PC-3 (cell line): ENCODE measurements around the gene IFI27L1.

Experiments
- EZH2 ChIP-seq: fragments of 300-600 bp; sonication (generic); IDR thresholded peaks from one replicate; pipeline ENCODE4 v1.6.1; 2017; ENCODE audit warnings: antibody characterized with exemption, mild to moderate bottlenecking, low read length; ENCODE audit not compliant: unreplicated experiment
- EZH2phosphoT487 ChIP-seq: fragments of 300-600 bp; sonication (generic); IDR thresholded peaks from 2 replicates; pipeline ENCODE4 v1.6.1; 2018; ENCODE audit warnings: mild to moderate bottlenecking, antibody characterized with exemption, low read length, borderline replicate concordance
- TF ChIP-seq, protein P1 (sequence below): fragments of 300-600 bp; sonication (generic); conservative IDR thresholded peaks from 2 replicates; pipeline ENCODE4 v1.5.1; 2017; ENCODE audit warnings: antibody characterized with exemption, low read depth, mild to moderate bottlenecking, low read length

DNA sequence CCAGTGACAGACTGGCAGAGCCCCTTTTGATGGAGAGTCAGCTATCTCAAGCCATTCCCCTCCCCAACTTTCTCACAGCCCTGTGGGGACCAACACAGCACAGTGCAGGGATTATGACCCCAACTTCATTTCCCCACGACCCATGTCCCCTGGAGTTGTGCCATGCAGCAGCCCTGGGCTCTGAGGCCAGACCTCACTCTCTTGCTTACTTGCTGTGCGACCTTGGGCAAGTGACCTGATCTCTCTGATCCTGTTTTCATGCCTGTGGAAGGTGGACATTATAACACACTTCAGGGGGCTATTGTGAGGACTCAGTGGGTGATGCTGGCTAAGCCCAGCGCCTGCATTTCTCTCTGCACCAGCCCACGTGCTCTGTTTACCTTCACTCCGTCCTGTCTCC, 40.9 kb upstream of the IFI27L1 start:
- TF ChIP-seq, protein P1, sequence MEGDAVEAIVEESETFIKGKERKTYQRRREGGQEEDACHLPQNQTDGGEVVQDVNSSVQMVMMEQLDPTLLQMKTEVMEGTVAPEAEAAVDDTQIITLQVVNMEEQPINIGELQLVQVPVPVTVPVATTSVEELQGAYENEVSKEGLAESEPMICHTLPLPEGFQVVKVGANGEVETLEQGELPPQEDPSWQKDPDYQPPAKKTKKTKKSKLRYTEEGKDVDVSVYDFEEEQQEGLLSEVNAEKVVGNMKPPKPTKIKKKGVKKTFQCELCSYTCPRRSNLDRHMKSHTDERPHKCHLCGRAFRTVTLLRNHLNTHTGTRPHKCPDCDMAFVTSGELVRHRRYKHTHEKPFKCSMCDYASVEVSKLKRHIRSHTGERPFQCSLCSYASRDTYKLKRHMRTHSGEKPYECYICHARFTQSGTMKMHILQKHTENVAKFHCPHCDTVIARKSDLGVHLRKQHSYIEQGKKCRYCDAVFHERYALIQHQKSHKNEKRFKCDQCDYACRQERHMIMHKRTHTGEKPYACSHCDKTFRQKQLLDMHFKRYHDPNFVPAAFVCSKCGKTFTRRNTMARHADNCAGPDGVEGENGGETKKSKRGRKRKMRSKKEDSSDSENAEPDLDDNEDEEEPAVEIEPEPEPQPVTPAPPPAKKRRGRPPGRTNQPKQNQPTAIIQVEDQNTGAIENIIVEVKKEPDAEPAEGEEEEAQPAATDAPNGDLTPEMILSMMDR = no peak
- TF ChIP-seq EZH2 (no peak), EZH2phosphoT487 (no peak)
